ENCODE measurements around the gene GNAS-AS1. TPM values are rescaled to one million over a fixed set of nuclear protein-coding genes. Genes with fewer than 3 reads are reported as not detected.

Gene GNAS-AS1
- not detected for total RNA-seq

DNA sequence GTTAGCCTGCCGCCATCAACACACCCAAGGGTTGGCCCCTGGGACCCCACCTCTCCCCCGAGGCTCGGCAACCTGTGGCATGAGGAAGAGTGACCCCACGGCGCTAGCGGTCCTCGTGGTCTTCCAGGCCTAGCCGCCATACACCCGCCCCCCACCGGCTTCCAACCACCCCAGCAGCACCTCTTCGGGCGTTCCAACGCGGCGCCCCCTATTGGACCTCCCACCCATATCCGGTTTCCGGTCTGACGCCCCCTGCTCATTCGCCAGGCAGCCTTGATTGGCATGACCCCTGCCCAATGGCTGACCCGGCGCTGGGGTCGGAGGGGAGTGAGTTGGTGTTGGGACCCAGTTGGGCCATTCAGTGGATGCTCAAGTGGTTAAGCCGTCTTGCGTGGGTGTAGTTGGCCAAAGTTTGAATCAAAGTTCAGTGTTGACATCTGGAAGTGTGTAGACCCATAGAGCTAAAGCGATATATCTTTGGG lies at the start of gene GNAS-AS1:
Gene GNAS-AS1, minus strand, starts transcription at position 210 of the 482 bp plus-strand sequence.
- Histone ChIP-seq H3K9me3 (no peaks in the 10 kb centered on the region), H3K27ac (no peak within 1 kb of the TSS), H3K4me1 (peaks cover 0 to 5% of the 10 kb centered on the region in 2 donors), H3K36me3 (no peaks in the 10 kb centered on the region), H3K27me3 (peaks cover 3% of the 10 kb centered on the region), H3K4me3 (peak within 1 kb of the TSS; percentile 39 to 65)
- TF ChIP-seq CTCF (IDR thresholded peaks at IDR 0.05), result peak in 1 of 3 experiments; percentile 13
- intact Hi-C loops (cut with DNase I), result loop anchor here (10.0 kb wide), 1 partner anchor 616 kb away; no protein-coding TSS in a partner anchor
- peak in 1 of 2 donors; percentile 75 for DNase-seq (ENCODE audit: low spot score in 2 of 2)

DNA sequence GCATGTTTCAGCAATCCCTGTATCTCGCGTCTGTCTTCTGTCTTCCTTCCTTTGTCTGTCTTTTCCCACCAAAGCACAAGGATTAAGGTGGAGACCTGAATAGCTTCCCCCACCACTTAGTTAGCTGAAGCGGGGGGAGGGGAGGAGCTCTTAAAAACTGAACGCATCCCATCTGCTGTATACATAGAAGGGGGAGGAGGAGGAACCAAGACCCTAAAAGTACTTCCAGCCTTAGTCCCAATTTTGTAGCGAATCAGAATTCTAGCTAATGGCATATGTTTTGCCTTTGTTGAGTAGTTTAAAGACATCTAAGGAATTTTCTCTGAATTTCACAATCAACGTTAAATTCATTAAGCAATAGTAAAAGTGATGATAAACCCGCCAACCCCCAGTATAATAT lies 49.7 kb upstream of the GNAS-AS1 start:
- peaks cover 4 to 31% of the 10 kb centered on the region in 2 donors for H3K4me1 ChIP-seq
- TF ChIP-seq CTCF (IDR thresholded peaks at IDR 0.05), result no peak
- no peak overlapping the region for H3K27ac ChIP-seq
- no peaks in the 10 kb centered on the region for H3K27me3 ChIP-seq
- H3K9me3 ChIP-seq, result no peaks in the 10 kb centered on the region
- H3K4me3 ChIP-seq, result no peak overlapping the region
- peaks cover 14 to 24% of the 10 kb centered on the region in 2 donors for H3K36me3 ChIP-seq
- no peak for DNase-seq (ENCODE audit: low spot score in 2 of 2)
- intact Hi-C loops (cut with DNase I), result loop anchor here (5.0 kb wide), 1 partner anchor 768 kb away; no protein-coding TSS in a partner anchor

- H3K27me3 ChIP-seq, result no peaks in the 10 kb centered on the region
- H3K27ac ChIP-seq, result no peak overlapping the region
- no peak for DNase-seq (ENCODE audit: low spot score in 2 of 2)
- peaks cover 12 to 18% of the 10 kb centered on the region in 2 donors for H3K36me3 ChIP-seq
- no peaks in the 10 kb centered on the region for H3K9me3 ChIP-seq
- TF ChIP-seq CTCF (IDR thresholded peaks at IDR 0.05), result no peak
- intact Hi-C loops (cut with DNase I), result loop anchor here (10.0 kb wide), 1 partner anchor 1195 kb away; no protein-coding TSS in a partner anchor
- H3K4me1 ChIP-seq, result peaks cover 7 to 40% of the 10 kb centered on the region in 2 donors
- no peak overlapping the region for H3K4me3 ChIP-seq
Observed at GRCh38 chr20:58899512-58899911, 48.8 kb upstream of the GNAS-AS1 start.

GRCh38 chr20:58898629-58899408 lies 48.1 kb upstream of the GNAS-AS1 start:
- Histone ChIP-seq H3K36me3 (peaks cover 9 to 11% of the 10 kb centered on the region in 2 donors), H3K4me3 (peak overlapping the region in 1 of 2 donors; percentile 12), H3K27me3 (no peaks in the 10 kb centered on the region), H3K4me1 (peaks cover 7 to 47% of the 10 kb centered on the region in 2 donors), H3K9me3 (no peaks in the 10 kb centered on the region), H3K27ac (peak overlapping the region in 1 of 2 donors; percentile 99)
- no peak for TF ChIP-seq CTCF (IDR thresholded peaks at IDR 0.05)
- intact Hi-C loops (cut with DNase I), result loop anchor here (10.0 kb wide), 1 partner anchor 1194 kb away; no protein-coding TSS in a partner anchor
- DNase-seq (ENCODE audit: low spot score in 2 of 2), result no peak

DNA sequence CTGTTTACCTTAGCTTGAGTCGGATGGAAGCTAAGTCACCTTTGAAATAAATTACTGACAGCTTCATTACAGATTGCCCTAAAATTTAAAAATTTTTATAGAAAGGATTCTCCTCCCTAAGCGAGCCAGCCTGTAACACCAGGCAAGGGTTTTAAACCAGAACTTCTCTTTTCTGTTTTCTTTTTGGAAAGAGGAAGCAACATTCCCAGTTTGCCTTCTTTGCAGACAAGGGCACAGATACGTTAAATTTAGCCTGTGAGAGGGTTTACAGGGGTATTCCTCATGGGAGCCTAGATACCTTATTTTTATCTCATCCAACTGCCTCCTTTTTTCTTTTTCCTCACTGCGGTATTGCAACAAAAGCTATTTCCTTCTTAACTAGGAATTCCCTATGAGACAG lies 46.8 kb upstream of the GNAS-AS1 start:
- H3K9me3 ChIP-seq, result no peaks in the 10 kb centered on the region
- intact Hi-C loops (cut with DNase I), result loop anchor here (10.0 kb wide), 1 partner anchor 1193 kb away; no protein-coding TSS in a partner anchor
- peak overlapping the region in 1 of 2 donors; percentile 99 for H3K27ac ChIP-seq
- no peak for TF ChIP-seq CTCF (IDR thresholded peaks at IDR 0.05)
- H3K27me3 ChIP-seq, result no peaks in the 10 kb centered on the region
- no peak for DNase-seq (ENCODE audit: low spot score in 2 of 2)
- peaks cover 3 to 5% of the 10 kb centered on the region in 2 donors for H3K36me3 ChIP-seq
- H3K4me3 ChIP-seq, result no peak overlapping the region
- H3K4me1 ChIP-seq, result peaks cover 4 to 55% of the 10 kb centered on the region in 2 donors

Measured in ascending aorta (tissue), 2 donors.